ENCODE measurements around the gene CPEB1.
"Not testable (repeated sequence)": the region's sequence is repeated elsewhere in the genome, so short reads cannot be mapped to it uniquely, and the experiment has no call there.

Gene CPEB1

GRCh38 chr15:82513587-82513986 is 133.6 kb downstream of the CPEB1 start:
- not testable (repeated sequence) for DNase-seq (ENCODE audit: low read depth, low spot score)

GRCh38 chr15:82507693-82508092 is 139.5 kb downstream of the CPEB1 start:
- not testable (repeated sequence) for DNase-seq (ENCODE audit: low read depth, low spot score)

GRCh38 chr15:82507087-82507486 is 140.1 kb downstream of the CPEB1 start:
- DNase-seq (ENCODE audit: low read depth, low spot score): not testable (repeated sequence)

GRCh38 chr15:82505842-82506241 is 141.3 kb downstream of the CPEB1 start:
- not testable (repeated sequence) for DNase-seq (ENCODE audit: low read depth, low spot score)

GRCh38 chr15:82504074-82504473 is 143.1 kb downstream of the CPEB1 start:
- not testable (repeated sequence) for DNase-seq (ENCODE audit: low read depth, low spot score)

GRCh38 chr15:82502700-82503339 is 144.3 kb downstream of the CPEB1 start:
- not testable (repeated sequence) for DNase-seq (ENCODE audit: low read depth, low spot score)

- not testable (repeated sequence) for DNase-seq (ENCODE audit: low read depth, low spot score)
Measured at GRCh38 chr15:82500772-82501171, 146.4 kb downstream of the CPEB1 start.

GRCh38 chr15:82497978-82498377 is 149.2 kb downstream of the CPEB1 start:
- not testable (repeated sequence) for DNase-seq (ENCODE audit: low read depth, low spot score)

All from activated naive CD8-positive, alpha-beta T cell treated with anti-CD3 and anti-CD28 coated beads, Interleukin-2, amount 50 U/mL, for 16 hours (primary cell).